Measurements from ENCODE around the gene SRP72.
A peak's percentile ranks its signal among the peaks of the same experiment; 100 is the strongest.
"Not testable (repeated sequence)": the region's sequence is repeated elsewhere in the genome, so short reads cannot be mapped to it uniquely, and the experiment has no call there.

SRP72 gene

GRCh38 chr4:56466296-56466761, 1.1 kb upstream of the SRP72 start:
- not testable (repeated sequence) for DNase-seq

GRCh38 chr4:56466910-56467283, 520 bp upstream of the SRP72 start:
- DNase-seq: no peak

GRCh38 chr4:56468097-56468422, 643 bp downstream of the SRP72 start:
- DNase-seq: no peak

- no peak for DNase-seq
Observed at GRCh38 chr4:56469489-56470210, 2.2 kb downstream of the SRP72 start.

GRCh38 chr4:56475917-56476316, 8.5 kb downstream of the SRP72 start:
- DNase-seq: no peak

- DNase-seq: no peak
Observed at GRCh38 chr4:56477192-56477702, 9.8 kb downstream of the SRP72 start.

GRCh38 chr4:56480691-56481090, 13.3 kb downstream of the SRP72 start:
- no peak for DNase-seq

- DNase-seq: no peak
Observed at GRCh38 chr4:56496241-56496640, 28.8 kb downstream of the SRP72 start.

- peak; percentile 57 for DNase-seq
Observed at GRCh38 chr4:56505269-56506130, 38.1 kb downstream of the SRP72 start, which contains the start of gene ARL9. ARL9 (plus strand) TSS chr4:56505791; CDS start chr4:56505863, 72 bp downstream.

GRCh38 chr4:56511098-56511497, 43.7 kb downstream of the SRP72 start:
- DNase-seq: no peak

- no peak for DNase-seq
Observed at GRCh38 chr4:56512166-56512565, 44.7 kb downstream of the SRP72 start.

- no peak for DNase-seq
Observed at GRCh38 chr4:56513517-56513916, 46.1 kb downstream of the SRP72 start.

- DNase-seq: peak; percentile 68
Observed at GRCh38 chr4:56530269-56531148, 63.1 kb downstream of the SRP72 start.

- DNase-seq: no peak
Observed at GRCh38 chr4:56531149-56531770, 63.8 kb downstream of the SRP72 start.

- no peak for DNase-seq
Observed at GRCh38 chr4:56531823-56532222, 64.4 kb downstream of the SRP72 start.

GRCh38 chr4:56532239-56532638, 64.8 kb downstream of the SRP72 start:
- no peak for DNase-seq

GRCh38 chr4:56535915-56536314, 68.5 kb downstream of the SRP72 start:
- no peak for DNase-seq

- DNase-seq: no peak
Observed at GRCh38 chr4:56537147-56537546, 69.7 kb downstream of the SRP72 start.

GRCh38 chr4:56540826-56541225, 73.4 kb downstream of the SRP72 start:
- DNase-seq: no peak

GRCh38 chr4:56544573-56545131, 77.2 kb downstream of the SRP72 start:
- DNase-seq: peak; percentile 78

GRCh38 chr4:56550642-56551041, 83.2 kb downstream of the SRP72 start:
- DNase-seq: no peak

- DNase-seq: no peak
Observed at GRCh38 chr4:56551516-56551915, 84.1 kb downstream of the SRP72 start.
